Measurements from ENCODE around the gene CAMK1G.

- TF ChIP-seq RAD21 (IDR thresholded peaks at IDR 0.05; ENCODE audit: low read length): no peak
- TF ChIP-seq USF1 (IDR thresholded peaks at IDR 0.05; ENCODE audit: borderline replicate concordance, low read depth): no peak
- TF ChIP-seq, protein P1, sequence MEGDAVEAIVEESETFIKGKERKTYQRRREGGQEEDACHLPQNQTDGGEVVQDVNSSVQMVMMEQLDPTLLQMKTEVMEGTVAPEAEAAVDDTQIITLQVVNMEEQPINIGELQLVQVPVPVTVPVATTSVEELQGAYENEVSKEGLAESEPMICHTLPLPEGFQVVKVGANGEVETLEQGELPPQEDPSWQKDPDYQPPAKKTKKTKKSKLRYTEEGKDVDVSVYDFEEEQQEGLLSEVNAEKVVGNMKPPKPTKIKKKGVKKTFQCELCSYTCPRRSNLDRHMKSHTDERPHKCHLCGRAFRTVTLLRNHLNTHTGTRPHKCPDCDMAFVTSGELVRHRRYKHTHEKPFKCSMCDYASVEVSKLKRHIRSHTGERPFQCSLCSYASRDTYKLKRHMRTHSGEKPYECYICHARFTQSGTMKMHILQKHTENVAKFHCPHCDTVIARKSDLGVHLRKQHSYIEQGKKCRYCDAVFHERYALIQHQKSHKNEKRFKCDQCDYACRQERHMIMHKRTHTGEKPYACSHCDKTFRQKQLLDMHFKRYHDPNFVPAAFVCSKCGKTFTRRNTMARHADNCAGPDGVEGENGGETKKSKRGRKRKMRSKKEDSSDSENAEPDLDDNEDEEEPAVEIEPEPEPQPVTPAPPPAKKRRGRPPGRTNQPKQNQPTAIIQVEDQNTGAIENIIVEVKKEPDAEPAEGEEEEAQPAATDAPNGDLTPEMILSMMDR (IDR thresholded peaks at IDR 0.05): no peak
- TF ChIP-seq RFX5 (IDR thresholded peaks at IDR 0.05; ENCODE audit: low read length): no peak
- no peak for TF ChIP-seq POLR2AphosphoS5 (IDR thresholded peaks at IDR 0.05; ENCODE audit: low read depth, low read length)
- no peak for TF ChIP-seq GATA2 (CRISPR knock-in tag; IDR thresholded peaks at IDR 0.05)
- TF ChIP-seq ZBTB33 (IDR thresholded peaks at IDR 0.05; ENCODE audit: borderline replicate concordance, low read depth): no peak
- TF ChIP-seq TAF1 (IDR thresholded peaks at IDR 0.05; ENCODE audit: borderline replicate concordance, low read depth, low read length): no peak
- TF ChIP-seq EP300 (IDR thresholded peaks at IDR 0.05; ENCODE audit: borderline replicate concordance in 1 of 2, low read depth in 1 of 2, low read length in 1 of 2): no peak
- no peak for TF ChIP-seq SMC3 (IDR thresholded peaks at IDR 0.05; ENCODE audit: low read depth, low read length)
- TF ChIP-seq TCF12 (IDR thresholded peaks at IDR 0.05): no peak
- no peak for TF ChIP-seq FOXJ3 (CRISPR knock-in tag; IDR thresholded peaks at IDR 0.05)
- TF ChIP-seq MXI1 (IDR thresholded peaks at IDR 0.05; ENCODE audit: low read depth, low read length): no peak
Observed at GRCh38 chr1:209650454-209650853, 66.9 kb downstream of the CAMK1G start.

Measured in SK-N-SH (cell line).